ENCODE results near the gene KCNH1. TPM values are rescaled to one million over a fixed set of nuclear protein-coding genes. Genes with fewer than 3 reads are reported as not detected.
"Not testable (repeated sequence)": the region's sequence is repeated elsewhere in the genome, so short reads cannot be mapped to it uniquely, and the experiment has no call there.

The KCNH1 gene
- total RNA-seq, 4 donors from 2014 or later: not detected

- intact Hi-C loops (cut with DNase I; ENCODE audit: low total_unique reads): no loop called here
- TF ChIP-seq POLR2A (IDR thresholded peaks at IDR 0.05) (no peak), CTCF (IDR thresholded peaks at IDR 0.05) (no peak)
- WGBS, 2 donors: 90% methylated on average over 5 of the region's 5 CpGs
- no peak for DNase-seq (ENCODE audit: low spot score in 2 of 2)
- H3K4me3 ChIP-seq (ENCODE audit: low read depth, poor library complexity, severe bottlenecking): no peak overlapping the region
These were observed 41.0 kb downstream of the KCNH1 start for GRCh38 chr1:211092955-211093354.

GRCh38 chr1:211091867-211092266, 42.1 kb downstream of the KCNH1 start:
- 69 to 78% methylated on average over 2 of the region's 2 CpGs for WGBS, 2 donors
- DNase-seq (ENCODE audit: low spot score in 2 of 2): no peak
- no peak overlapping the region for H3K4me3 ChIP-seq (ENCODE audit: low read depth, poor library complexity, severe bottlenecking)
- TF ChIP-seq POLR2A (IDR thresholded peaks at IDR 0.05) (no peak), CTCF (IDR thresholded peaks at IDR 0.05) (no peak)
- intact Hi-C loops (cut with DNase I; ENCODE audit: low total_unique reads): no loop called here

- no peak for DNase-seq (ENCODE audit: low spot score in 2 of 2)
- no peak overlapping the region for H3K4me3 ChIP-seq (ENCODE audit: low read depth, poor library complexity, severe bottlenecking)
- intact Hi-C loops (cut with DNase I; ENCODE audit: low total_unique reads): loop anchor here (5.0 kb wide), 1 partner anchor 422 kb away; no protein-coding TSS in a partner anchor
- WGBS, 2 donors: 39 to 80% methylated on average over 2 of the region's 2 CpGs
- TF ChIP-seq POLR2A (IDR thresholded peaks at IDR 0.05): no peak
- TF ChIP-seq CTCF (IDR thresholded peaks at IDR 0.05): no peak
These were observed 44.4 kb downstream of the KCNH1 start for GRCh38 chr1:211089536-211089935.

- intact Hi-C loops (cut with DNase I; ENCODE audit: low total_unique reads): loop anchor here (5.0 kb wide), 1 partner anchor 421 kb away; no protein-coding TSS in a partner anchor
- no peak overlapping the region for H3K4me3 ChIP-seq (ENCODE audit: low read depth, poor library complexity, severe bottlenecking)
- WGBS, 2 donors: 59 to 91% methylated on average over 1 of the region's 1 CpG
- DNase-seq (ENCODE audit: low spot score in 2 of 2): no peak
- TF ChIP-seq CTCF (IDR thresholded peaks at IDR 0.05) (no peak), POLR2A (IDR thresholded peaks at IDR 0.05) (no peak)
These were observed 45.8 kb downstream of the KCNH1 start for GRCh38 chr1:211088156-211088555.

- intact Hi-C loops (cut with DNase I; ENCODE audit: low total_unique reads): no loop called here
- WGBS, 2 donors: 69 to 72% methylated on average over 5 of the region's 5 CpGs
- TF ChIP-seq CTCF (IDR thresholded peaks at IDR 0.05) (no peak), POLR2A (IDR thresholded peaks at IDR 0.05) (no peak)
- no peak overlapping the region for H3K4me3 ChIP-seq (ENCODE audit: low read depth, poor library complexity, severe bottlenecking)
- no peak for DNase-seq (ENCODE audit: low spot score in 2 of 2)
These were observed 51.1 kb downstream of the KCNH1 start for GRCh38 chr1:211082824-211083223.

- WGBS, 2 donors: 82 to 89% methylated on average over 5 of the region's 5 CpGs
- H3K4me3 ChIP-seq (ENCODE audit: low read depth, poor library complexity, severe bottlenecking); intact Hi-C loops (cut with DNase I; ENCODE audit: low total_unique reads); DNase-seq (ENCODE audit: low spot score in 2 of 2): not testable (repeated sequence)
These were observed 52.5 kb downstream of the KCNH1 start for GRCh38 chr1:211081447-211081846.

Data from lower leg skin (tissue), 4 donors.